Activated CD8-positive, alpha-beta memory T cell treated with anti-CD3 and anti-CD28 coated beads, Interleukin-2, amount 50 U/mL, for 48 hours (primary cell): ENCODE data around the gene RNF180.
"Not testable (repeated sequence)": the region's sequence is repeated elsewhere in the genome, so short reads cannot be mapped to it uniquely, and the experiment has no call there.

ENCODE experiments used
- DNase-seq: peaks from one replicate; pipeline ENCODE4 v3.0.0-alpha.2; 2020

Gene RNF180

DNA sequence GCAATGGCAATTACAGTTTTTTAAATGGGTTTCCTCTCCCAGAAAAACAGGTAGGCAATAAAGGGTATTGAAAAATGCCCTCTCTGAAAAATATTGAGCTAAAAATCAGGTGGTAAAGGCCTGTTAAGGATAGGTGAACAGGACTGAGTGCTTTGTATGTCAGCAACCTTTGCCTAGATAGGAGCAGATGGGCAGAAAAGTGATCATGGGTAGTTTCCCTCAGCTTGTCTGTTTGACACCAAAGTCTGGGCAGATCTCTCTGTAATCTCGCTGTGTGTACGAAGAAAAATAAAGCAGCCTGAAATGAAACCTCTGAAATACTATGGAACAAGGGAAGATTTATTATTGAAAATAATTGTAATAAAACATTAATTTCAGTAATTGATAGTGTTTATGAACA, 15.8 kb downstream of the RNF180 start:
- no peak for DNase-seq

DNA sequence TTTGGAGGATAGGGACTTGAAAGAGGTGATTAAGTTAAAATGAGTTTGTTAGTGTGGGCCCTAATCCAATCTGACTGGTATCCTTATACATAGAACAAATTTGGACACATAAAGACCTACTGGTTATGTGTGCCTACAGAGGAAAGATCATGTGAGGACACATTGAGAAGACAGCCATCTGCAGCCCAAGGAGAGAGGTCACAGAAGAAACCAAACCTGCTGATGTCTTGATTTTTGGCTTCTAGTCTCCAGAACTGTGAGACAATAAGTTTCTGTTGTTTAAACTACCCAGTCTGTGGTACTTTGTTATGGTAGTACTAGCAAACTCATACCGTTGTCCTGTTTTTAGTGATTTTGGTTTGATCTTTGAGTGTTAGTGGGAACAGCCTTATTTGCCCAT, 18.3 kb downstream of the RNF180 start:
- no peak for DNase-seq

DNA sequence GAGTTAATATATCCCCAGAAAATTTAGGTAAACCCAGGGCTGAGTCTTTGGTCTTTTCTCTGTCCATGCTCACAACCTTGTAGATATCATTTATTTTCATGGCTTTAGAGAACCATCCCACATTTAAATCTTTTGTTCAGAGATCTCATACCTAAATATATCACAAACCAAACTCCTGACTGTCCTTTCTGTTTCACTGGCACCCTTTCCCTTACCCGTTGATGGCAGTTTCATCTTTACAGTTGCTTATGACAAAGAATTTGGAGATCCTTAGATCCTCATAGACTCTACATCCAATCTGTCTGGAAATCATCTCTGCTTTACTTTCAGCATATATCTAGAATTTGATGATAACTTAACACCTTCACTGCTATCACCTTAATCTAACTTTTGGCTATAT, 19.2 kb downstream of the RNF180 start:
- no peak for DNase-seq

DNA sequence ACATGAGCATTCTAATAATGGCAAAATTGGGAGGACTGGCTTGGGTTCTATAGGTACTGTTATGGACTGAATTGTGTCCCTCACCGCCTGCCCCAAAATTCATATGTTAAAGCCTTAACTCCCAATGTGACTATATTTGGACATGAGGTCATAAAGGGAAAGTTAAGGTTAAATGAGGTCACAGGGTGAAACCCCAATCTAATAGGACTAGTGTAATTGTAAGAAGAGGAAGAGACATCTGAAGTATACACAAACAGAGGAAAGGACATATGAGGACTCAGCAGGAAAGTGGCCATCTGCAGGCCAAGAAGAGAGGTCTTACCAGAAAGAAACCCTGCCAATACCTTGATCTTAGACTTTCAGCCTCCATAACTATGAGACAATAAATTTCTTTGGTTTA, 23.1 kb downstream of the RNF180 start:
- no peak for DNase-seq

DNA sequence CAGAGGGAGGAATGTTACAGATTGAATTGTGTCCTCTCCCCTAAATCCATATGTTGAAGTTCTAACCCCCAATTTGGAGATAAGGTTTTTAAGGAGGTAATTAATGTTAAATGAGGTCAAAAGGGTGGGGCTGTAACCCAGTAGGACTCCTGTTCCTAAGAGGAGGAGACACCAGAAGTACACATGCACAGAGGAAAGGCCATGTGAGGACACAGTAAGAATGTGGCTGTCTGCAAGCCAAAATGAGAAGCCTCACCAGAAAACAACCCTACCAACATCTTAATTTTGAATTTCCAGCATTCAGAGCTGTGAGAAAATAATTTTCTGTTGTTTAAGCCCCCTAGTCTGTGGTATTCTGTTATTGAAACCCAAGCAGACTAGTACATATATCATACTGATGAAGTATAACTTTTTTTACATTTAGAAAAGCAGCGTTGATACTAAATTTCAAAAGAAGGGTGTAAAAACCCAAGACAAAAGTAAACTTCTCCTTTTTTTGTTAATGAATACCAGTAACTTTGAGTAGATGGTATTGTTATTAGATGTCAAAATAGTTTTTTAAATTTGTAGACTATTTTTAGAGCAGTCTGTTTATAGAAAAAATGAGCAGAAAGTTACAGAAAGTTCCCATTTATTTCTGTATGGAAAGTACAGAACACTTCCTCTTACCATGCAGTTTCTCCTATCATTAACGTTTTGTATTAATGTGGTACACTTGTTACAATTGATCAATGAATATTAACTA, 25.1 kb downstream of the RNF180 start:
- DNase-seq = no peak

DNA sequence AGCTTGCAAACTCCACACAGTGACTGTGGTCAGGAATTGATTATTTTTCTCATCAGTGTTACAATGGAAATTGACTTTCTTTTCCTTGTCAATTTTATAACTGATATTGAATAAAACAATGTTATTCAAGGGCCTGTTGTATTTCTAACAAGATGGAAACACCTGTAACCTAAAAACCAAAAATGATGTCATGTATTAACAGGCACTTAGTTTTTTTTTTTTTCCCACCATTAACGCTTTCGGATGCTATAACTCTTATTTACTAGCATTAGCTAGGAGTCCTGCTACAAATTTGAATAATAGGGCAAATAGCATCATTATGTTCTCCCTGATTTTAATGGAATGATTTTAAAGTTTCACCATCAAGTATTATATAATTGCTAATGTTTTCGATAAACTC, 30.3 kb downstream of the RNF180 start:
- no peak for DNase-seq

DNA sequence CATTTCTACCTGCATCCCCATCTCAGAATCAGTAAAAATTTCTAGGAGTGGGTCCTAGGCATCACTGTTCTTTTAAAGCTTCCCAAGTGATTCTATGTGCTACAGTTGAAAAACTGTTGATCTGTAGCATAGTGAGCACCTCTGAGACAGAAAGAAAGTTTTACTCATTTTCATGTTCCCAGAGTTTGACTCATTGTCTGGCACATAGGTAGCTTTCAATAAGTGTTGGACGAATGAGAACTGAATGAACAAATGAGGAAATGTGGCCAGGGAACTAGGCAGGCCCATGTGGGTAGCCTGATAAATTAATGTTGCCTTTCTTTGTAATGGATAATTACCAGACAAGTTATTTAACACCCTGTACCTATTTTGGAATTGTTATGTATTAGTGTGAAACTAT, 33.8 kb downstream of the RNF180 start:
- no peak for DNase-seq

DNA sequence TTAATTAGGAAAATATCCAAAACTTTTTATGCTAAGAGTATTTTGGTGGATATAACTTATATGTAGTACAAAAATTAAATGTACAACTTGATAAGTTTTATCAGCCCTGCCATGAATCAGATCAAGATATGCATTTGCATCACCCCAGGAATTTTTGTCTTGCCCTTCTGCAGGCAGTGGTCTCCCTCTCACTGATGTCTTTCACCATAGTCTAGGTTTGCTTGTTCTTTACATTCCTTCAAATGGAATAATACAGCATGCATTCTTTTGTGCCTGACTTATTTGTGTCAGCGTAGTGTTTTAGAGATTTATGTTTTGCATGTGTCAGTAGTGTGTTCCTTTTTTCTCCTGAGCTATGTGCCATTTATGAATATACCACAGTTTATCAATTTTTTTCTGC, 36.4 kb downstream of the RNF180 start:
- no peak for DNase-seq

DNA sequence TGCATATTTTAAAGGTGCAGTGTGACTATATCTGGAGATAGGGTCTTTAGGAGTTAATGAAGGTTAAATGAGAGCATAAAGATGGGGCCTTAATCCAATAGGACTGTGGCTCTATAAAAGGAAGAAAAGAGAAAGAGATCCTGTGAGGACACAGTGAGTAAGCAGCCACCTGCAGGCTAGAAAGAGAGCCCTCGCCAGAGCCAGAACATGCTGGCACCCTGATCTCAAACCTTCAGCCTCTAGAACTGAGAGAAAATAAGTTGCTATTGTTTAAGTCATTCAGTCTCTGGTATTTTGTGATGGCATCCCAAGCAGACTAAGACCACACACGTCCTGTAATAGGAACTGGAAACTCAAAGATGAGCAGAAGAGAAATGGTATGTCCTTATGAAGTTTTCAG, 41.0 kb downstream of the RNF180 start:
- DNase-seq = no peak

DNA sequence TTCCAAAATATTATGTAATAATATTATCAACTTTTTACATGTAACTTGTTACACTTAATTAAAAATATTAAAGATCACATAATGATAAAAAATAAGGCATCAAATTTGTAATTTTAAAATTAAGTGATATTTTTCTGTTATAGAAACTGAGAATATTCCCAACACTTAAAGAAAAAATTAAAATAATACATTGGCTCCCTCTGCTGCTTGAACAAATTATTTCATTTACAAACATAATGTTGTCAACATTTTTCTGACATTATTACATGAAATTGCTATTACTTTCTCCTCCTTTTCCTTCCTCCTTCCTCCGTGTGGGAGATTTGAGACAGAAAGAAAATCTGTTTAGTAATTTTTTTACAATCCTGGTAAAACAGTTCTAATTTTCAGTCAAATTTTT, 42.3 kb downstream of the RNF180 start:
- no peak for DNase-seq

DNA sequence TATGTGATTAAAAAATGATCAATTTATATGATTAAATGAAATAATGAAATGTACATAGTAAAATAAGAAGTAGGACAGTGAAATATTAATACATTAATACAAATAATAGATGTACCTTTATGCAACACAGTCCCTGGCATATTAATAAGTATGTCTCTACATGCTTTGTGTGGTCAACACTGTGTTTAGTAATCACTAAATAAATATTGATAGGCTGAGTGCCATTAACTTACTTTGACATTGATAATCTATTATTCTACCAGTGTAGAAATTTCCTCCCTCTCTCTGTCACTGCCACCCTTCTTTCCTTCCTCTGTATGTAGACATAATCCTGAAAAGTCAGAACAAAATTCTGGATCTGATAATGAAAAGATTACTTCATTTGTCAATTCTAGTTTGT, 43.7 kb downstream of the RNF180 start:
- DNase-seq = no peak

DNA sequence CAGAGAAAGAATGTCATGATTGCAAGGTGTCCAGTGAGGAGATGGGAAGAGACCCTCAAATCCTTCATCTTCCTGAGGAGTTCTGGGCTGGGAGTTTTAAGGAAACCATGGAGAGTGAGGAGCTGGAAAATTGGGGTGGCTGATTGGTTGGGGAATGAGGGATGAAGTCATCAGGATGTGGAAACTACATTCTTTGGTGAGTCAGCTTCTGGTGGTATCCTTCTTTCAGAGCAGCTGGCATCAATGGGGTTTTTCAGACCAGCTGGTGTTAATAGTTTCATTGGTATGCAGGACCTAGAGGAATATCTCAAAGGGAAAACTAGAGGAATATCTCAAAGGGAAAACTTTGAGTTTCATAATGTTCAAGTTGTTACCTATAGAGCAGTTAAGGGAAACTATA, 45.2 kb downstream of the RNF180 start:
- no peak for DNase-seq

DNA sequence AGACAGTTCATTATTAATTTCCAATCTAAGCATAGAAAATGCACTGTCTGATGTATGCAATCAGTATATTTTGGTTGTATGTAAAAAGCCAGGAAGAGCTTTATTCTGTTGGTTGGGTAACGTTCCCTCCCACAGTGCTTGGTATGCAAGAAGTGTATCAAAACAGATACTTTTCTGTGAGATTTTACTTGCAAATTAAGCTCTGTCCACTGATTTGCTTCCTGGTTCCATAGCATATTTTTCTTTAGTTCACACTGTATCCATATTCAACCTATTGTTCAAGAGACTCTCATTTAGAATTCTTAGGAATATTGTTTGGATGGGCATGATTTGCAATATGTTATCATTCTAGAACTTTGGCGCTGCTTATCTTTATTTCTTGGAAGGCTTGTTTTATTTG, 47.4 kb downstream of the RNF180 start:
- DNase-seq = no peak

DNA sequence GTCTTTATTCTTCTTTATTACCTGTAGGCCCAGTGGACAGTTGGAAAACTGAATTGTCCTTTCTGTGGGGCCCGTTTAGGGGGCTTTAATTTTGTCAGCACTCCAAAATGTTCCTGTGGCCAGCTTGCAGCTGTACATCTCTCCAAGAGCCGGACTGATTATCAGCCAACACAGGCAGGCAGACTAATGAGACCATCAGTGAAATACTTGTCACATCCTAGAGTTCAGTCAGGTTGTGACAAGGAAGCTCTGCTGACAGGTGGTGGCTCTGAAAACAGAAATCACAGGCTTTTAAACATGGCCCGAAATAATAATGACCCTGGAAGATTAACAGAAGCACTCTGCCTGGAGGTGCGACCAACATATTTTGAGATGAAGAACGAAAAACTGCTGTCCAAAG, 47.9 kb downstream of the RNF180 start:
- no peak for DNase-seq

DNA sequence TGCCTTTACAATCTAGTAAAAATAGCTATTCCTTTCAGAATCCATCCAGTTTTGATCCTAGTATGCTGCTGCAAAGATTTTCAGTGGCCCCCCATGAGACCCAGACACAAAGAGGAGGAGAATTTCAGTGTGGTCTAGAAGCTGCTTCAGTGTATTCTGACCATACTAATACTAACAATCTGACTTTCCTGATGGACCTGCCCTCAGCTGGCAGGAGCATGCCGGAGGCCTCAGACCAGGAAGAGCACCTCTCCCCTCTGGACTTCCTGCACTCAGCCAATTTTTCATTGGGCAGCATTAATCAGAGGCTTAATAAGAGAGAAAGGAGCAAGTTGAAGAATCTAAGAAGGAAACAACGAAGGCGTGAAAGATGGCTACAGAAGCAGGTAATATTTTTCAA, 48.5 kb downstream of the RNF180 start:
- no peak for DNase-seq

DNA sequence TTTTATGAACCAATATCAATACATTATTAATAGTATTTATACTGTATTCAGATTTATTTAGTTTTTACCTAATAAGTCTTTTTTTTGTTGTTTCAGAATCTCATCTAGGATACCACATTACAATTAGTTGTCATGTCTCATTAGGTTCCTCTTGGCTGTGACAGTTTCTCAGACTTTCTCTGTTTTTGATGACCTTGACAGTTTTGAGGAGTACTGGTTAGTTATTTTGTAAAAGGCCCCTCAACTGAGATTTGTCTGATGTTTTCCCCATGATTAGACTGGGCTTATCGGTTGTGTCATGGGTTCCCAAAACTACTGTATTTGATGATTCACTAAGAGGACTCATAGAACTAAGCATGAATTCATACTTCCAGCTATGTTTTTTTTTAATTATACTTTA, 56.3 kb downstream of the RNF180 start:
- DNase-seq = no peak

DNA sequence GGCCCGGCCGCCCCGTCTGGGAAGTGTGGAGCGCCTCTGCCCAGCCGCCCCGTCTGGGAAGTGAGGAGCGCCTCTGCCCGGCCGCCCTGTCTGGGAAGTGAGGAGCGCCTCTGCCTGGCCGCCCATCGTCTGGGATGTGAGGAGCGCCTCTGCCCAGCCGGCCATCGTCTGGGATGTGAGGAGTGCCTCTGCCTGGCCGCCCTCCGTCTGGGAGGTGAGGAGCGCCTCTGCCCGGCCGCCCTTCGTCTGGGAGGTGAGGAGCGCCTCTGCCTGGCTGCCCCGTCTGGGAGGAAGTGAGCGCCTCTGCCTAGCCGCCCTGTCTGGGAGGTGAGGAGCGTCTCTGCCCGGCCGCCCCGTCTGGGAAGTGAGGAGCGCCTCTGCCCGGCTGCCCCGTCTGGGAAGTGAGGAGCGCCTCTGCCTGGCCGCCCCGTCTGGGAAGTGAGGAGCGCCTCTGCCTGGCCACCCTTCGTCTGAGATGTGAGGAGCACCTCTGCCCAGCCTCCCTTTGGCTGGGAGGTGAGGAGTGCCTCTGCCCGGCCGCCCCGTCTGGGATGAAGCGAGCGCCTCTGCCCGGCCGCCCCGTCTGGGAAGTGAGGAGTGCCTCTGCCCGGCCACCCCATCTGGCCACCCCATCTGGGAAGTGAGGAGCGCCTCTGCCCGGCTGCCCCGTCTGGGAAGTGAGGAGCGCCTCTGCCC, 59.8 kb downstream of the RNF180 start:
- not testable (repeated sequence) for DNase-seq

DNA sequence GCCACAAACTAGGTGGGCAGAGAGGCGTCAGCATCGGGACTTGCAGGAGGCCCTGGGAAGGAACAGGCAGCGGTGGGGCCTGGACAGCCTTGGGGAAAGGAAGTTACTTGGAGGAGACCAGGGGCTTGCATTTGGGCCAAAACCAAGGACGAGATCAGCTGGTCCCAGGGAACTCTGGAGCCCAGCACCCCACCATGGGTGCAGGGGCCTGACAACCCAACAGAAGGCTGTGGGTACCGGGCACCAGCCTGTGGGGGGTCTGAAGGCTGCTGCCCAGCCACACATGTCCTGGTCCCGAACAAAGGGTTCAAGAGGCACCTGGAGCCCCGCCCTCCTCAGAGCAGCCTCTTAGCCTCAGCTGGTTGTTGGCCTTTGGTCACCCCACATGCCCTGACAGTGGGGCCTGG, 61.5 kb downstream of the RNF180 start:
- not testable (repeated sequence) for DNase-seq

DNA sequence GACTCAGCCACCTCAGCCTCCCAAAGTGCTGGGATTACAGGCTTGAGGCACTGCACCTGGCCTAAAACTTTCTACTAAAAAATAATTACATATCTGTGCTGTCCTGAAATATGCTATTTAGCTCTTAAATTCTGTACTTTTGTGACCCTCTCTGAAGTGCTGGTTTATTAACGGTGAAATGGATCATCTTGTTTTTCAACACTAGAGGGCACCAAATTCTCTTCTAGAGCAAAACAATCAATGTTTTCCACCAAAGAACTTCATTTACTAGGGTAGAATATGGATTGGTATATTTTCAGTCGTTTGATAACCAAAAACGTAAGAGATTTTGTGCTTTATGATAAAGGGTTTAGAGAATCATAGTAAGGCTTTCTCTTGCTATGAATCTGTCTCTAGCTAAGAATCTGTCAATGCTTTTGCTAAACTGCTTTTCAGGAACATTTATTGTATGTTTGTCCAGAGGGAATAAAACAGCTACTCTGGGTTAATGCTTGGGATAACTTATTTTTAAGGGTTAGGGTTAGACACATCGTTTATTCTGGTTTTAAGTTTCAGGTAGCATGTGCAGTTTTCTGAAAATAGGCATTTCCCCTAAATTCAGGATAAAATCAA, 63.6 kb downstream of the RNF180 start:
- no peak for DNase-seq

DNA sequence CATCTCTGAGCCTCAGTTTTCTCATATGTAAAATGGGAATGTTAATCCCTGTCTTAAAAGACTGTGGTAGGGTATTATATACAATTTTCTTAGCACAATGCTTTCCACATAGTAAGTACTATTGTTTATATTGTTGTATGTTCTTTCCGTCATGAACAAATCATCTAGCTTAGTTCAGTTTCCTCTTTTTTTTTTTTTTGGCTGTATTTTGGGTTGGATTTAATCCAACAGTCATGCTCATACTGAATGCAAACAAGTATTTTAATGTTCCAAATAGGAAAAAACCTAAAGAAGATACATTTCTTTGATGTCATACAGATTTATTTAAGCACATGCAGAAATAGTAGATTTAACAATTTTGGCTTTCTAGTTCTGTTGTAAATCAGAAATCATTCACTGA, 95.1 kb downstream of the RNF180 start:
- no peak for DNase-seq

DNA sequence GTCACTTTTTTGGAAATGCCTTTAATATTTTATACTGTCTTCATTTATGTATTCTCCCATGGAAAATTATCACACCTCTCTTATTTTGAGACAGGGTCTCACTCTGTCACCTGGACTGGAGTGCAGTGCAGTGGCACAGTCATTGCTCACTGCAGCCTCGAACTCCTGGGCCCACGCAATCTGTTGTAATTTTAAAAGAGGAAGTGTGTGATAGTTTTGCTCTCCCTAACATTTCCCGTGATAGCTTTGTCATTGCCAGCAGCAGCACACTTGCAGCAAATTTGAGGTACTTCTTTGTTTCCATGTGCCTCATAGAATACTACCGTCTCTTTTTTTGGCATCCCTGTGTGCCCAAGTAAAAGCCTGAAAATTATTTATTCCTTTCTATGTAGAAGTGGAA, 103.5 kb downstream of the RNF180 start:
- no peak for DNase-seq

DNA sequence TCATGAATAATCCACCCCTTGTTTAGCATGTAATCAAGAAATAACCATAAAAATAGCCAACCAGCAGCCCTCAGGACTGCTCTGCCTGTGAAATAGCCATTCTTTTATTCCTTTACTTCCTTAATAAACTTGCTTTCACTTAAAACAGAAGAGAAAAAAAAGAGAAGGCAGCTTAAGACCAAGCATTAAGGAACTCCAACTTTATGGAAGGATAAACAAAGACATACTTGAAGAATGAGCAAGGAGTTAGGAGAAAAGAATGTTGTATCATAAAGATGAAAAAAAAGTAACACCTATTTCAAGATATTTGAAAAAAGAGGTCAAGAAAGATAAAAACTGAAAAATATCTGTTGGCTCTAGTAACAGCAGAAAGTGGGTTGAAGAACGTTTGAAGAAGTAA, 107.6 kb downstream of the RNF180 start:
- DNase-seq = no peak

DNA sequence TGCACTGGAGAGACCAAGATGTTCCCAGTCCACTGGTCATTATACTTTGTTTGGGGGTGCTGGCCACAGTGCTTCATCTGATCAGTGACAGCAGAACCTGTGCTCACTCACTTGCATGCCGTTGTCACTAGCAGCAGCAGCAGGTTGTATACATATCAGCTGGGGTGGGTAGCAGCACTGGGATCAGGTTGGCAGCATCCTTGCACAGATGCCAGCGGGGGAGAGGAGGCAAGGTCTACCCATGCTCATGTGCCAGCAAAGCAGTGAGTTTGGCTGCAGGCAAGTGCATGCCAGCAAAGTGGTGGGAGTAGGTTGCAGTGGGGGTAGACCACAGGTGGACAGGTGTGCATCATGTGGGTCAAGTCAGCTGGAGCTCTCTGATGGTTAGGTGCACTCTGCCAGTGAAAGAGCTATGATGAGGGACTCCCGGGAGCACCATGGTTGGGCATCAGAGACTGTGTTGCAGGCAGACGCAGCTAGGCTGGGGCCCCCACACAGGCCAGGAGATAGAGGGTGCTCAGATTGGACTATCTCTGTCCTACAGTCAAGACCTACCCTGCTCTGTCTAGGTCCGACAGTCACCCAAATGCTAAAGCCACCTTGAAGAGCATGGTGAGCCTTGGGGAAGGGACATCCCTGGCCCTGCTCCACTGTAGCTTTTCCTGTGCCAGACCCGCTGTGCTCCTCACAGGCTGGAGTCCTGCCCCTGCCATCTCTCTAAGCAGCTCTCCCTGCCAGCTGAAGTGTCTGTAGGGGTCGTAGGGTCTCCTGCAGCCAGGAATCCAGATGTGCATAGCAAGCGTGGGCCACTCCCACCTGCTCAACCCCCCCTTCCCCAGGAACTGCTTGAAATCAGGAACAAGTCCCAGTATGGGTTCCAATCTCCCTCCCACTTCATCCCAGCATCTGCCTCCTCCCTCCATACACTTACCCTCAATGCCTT, 119.8 kb downstream of the RNF180 start:
- no peak for DNase-seq
